Inferior parietal cortex (tissue), 1 donor: ENCODE measurements around the gene SMOC2.
"Not testable (repeated sequence)": the region's sequence is repeated elsewhere in the genome, so short reads cannot be mapped to it uniquely, and the experiment has no call there.

ENCODE experiments used
- DNase-seq: peaks from one replicate; pipeline ENCODE4 v3.0.0-alpha.2; 2016; ENCODE audit errors: extremely low spot score

The SMOC2 gene

GRCh38 chr6:168600381-168600780 lies 159.4 kb downstream of the SMOC2 start:
- DNase-seq, result no peak

DNA sequence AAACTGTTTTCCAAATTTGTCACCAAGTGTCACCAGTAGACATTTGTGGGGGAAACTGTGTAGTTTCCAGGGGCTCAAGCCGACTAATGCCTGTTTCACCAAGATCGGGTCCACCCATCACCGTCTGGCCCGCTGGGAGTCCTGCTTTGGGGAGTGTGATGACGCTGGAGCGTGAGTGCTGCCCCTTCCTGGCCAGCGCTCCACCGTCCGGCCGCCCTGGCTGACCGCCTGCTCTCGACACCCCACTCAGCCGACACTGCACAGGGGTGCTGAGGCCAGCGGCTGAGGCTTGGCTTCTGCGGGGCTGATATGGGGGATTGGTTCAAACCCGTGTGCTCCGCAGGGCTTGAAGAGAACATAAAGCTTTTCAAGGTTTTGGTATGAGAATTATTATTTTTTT lies 160.1 kb downstream of the SMOC2 start:
- DNase-seq, result no peak

GRCh38 chr6:168601546-168601945 lies 160.6 kb downstream of the SMOC2 start:
- DNase-seq, result no peak

DNA sequence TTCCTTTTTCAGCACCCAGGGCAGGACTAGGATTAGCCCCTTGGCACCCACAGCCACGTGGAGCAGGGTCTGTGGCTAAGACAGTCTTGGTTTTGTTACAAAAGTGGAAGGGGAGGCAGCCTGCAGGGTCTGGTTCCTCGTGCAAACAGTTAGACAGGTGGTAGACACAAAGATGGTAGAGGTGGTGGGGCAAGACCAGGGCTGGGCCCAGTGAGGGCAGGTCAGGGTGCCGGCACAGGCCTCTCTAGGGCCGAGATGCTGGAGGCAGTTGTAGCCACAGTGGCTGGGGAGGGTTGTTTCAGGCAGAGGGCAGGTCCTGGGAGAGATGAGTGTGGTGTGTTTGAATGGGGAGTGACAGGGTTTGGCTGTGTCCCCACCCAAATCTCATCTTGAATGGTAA lies 161.6 kb downstream of the SMOC2 start:
- DNase-seq, result no peak

DNA sequence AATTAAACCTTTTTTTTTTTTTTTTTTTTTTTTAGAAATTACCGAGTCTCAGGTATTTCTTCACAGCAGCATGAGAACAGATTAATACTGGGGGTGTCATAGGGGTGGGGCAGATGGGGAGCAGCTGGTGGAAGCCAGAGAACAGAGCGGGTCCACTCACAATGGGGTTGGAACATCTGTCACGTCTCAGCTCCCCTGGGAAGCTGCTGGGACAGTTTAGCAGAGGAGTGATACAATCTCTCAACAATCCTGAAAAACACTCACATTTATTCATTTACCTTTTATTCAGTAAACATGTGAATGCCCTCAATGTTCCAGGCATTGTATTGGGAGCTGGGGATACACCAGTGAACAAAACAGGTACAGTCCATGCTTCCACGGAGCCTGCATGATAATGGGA lies 162.2 kb downstream of the SMOC2 start:
- DNase-seq, result no peak

- no peak for DNase-seq
These were observed 165.0 kb downstream of the SMOC2 start for GRCh38 chr6:168605964-168606363.

- DNase-seq, result no peak
These were observed 165.7 kb downstream of the SMOC2 start for GRCh38 chr6:168606722-168607121.

GRCh38 chr6:168607272-168608112 lies 166.5 kb downstream of the SMOC2 start:
- no peak for DNase-seq

- no peak for DNase-seq
These were observed 167.1 kb downstream of the SMOC2 start for GRCh38 chr6:168608113-168608400.

DNA sequence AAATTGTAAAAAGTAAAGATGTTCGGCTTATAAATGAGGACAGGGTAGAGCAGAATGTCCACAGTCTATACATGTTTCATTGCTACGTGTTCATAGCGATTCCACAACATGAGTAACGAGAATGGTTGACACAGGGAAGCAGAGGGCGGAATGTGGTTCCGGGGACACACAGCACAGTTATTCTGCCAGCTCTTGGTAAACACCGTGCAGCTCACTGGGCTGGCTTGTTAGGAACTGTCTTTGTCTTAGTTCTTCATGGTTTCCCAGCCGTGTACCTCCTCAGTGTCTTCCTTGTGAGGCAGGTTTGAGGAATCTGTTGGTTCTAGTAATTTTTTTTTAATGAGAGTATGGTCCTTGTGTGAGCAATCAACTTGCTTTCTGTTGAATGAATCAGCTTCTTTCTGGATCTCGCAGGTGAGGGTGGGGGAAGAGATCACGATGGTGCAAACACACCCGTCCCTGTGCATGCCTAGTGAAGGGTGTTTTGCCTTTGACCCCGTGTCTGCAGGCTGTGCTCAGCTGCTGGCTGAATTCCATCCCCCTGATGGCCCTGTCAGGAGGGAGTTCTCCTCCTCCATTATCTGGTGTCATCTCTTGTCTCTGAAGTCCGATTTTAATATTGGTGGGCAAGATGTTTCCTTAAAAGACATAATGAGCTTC lies 168.2 kb downstream of the SMOC2 start:
- DNase-seq, result no peak

- DNase-seq, result no peak
These were observed 169.0 kb downstream of the SMOC2 start for GRCh38 chr6:168609914-168610490.

GRCh38 chr6:168610966-168611365 lies 170.0 kb downstream of the SMOC2 start:
- not testable (repeated sequence) for DNase-seq

DNA sequence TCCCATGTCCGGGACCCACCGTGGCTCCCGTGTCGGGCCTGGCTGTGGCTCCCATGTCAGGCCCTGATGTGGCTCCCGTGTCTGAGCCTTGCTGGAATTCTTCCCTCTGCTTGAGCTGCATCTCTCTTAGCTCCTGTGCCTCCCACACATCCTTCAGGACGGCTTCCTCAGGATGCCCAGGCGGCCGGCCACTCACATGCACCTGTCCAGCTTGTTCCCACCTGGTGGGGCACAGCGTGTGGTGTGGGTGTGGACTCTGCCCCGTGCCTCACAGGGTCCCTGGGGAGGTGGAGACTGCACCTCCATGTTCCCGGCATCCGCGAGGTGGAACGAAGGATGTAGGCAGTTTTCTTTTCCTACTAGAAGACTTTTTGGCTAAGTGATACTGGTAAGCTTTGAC lies 170.7 kb downstream of the SMOC2 start:
- no peak for DNase-seq

DNA sequence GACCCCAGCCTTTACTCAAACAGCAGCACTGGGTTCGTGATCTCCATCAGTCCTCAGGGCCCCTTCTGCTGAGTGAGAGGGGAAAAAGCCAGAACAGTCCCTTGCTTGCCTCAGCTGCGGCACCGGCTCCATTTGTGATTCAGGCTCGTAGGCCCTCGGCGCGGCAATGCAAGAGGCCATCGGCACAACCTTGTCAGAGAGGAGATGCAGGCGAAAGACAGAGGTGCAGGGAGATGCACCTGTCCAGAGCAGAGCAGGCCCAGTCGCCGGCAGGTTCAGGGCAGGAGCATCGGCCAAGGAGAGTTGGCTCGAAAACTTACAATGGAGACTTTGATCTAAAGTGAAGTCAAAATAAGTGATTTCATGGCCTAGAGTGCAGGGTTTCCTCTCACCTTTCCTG lies 171.6 kb downstream of the SMOC2 start:
- DNase-seq, result no peak

DNA sequence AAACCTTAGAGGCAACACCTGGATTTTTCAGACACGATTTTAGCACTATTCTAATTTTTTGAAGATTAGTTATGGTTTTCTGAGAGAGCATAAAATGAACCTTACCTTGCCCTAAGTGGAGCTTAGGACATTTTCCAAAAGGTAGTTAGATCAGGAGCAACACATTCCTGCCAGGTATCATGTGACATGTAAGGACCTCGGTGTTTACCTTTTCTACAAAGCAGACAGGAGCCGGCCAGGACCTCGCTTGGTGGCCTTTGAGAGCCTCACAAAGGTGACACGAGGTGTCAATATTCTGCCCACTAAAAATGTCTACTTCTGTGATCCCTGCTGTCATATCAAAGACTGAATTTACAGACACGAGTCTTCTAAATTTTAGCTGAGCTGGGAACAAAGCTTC lies 174.9 kb downstream of the SMOC2 start:
- no peak for DNase-seq

- peak; percentile 27 for DNase-seq
These were observed 176.1 kb downstream of the SMOC2 start for GRCh38 chr6:168616816-168617765.

- DNase-seq, result no peak
These were observed 177.7 kb downstream of the SMOC2 start for GRCh38 chr6:168618546-168619315.

GRCh38 chr6:168619560-168620314 lies 178.8 kb downstream of the SMOC2 start:
- no peak for DNase-seq

DNA sequence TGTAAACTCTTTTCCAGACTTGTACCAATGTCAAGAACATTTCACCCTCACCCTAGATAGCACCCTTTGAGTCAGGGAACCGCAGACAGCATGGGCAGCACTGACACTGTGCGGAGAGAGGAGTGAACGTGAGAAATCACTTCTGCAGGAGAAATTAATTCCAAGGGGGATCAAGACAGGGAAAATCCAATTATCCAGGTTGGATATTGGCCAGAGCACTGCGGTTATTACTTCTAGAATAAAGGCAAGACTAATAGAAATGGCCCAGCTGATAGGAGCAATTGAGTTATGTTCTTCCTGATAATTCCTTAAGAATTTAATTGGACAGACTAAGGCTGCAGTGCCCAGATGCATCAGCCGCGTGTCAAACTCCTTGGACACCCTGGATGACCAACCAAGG lies 179.6 kb downstream of the SMOC2 start:
- DNase-seq, result no peak

DNA sequence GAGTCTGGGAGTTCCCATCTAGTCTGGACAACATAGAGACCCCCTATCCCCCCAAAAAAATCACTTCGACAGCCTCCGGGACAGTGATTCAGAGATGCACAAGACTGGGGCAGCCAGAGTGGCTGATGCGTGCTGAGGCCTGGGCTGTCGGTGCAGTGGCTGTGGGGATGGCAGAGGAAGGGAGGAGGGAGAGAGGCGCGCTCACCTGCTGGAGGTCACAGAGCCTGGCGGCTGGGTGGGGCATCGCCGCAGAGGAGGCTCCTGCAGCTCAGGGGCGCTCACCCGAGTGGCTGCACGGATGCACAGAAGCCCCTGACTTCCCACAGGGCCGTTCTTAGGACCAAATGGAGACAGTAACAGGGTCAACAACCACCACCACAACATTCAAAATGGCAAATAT lies 182.8 kb downstream of the SMOC2 start:
- no peak for DNase-seq

GRCh38 chr6:168624540-168624939 lies 183.6 kb downstream of the SMOC2 start:
- no peak for DNase-seq
